GM19328 (cell line): ENCODE data around the gene IFI16.
A peak's percentile ranks its signal among the peaks of the same experiment; 100 is the strongest.
"Not testable (repeated sequence)": the region's sequence is repeated elsewhere in the genome, so short reads cannot be mapped to it uniquely, and the experiment has no call there.

ENCODE experiments used
- ATAC-seq: cut with Tn5 transposase; IDR thresholded peaks from one replicate; pipeline ENCODE4 v1.9.1; 2021; ENCODE audit warnings: mild to moderate bottlenecking, moderate library complexity; ENCODE audit not compliant: unreplicated experiment

The IFI16 gene

DNA sequence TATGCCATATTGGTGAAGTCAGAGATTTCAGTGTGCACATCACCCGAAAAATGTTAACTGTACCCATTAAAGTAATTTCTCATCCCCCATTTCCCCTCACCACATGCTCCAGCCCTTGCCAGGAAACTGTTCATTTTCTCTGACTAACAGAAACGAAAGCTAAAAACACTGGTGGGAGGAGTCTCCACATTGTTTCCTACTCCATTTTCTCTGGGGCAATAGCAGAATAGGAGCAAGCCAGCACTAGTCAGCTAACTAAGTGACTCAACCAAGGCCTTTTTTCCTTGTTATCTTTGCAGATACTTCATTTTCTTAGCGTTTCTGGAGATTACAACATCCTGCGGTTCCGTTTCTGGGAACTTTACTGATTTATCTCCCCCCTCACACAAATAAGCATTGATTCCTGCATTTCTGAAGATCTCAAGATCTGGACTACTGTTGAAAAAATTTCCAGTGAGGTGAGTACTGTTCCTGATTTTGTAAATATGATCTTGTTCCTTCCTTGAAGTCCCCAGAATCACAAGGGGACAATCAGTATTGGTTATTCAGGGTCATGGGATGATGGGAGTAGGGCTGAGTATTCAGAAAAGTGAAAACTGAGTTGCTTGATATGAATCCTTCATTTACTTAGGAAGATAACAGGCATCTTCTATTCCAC, at the start of gene IFI16:
Gene IFI16 (plus strand): TSS at position 204 of the 658 bp plus-strand sequence. CDS start 4,774 bp downstream, outside the sequence.
- ATAC-seq: peak; percentile 58

DNA sequence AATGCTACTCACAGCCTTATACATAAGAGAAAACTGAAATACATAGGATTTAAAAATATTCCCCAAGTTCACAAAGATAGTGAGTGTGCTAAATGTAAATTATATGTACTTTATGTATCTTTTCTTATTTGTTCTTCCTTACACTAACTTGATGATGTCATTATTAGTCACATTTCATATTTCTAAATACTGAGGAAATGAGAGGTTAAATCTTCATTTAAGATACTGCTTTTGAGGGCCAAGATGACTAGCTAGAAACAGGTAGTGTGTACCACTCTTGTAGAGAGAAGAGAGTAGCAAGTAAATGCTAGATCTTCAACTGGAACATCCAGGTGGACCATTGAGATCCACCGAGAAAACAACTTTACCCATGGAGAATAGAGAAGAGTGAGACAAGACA, 48.5 kb upstream of the IFI16 start:
- ATAC-seq: no peak

DNA sequence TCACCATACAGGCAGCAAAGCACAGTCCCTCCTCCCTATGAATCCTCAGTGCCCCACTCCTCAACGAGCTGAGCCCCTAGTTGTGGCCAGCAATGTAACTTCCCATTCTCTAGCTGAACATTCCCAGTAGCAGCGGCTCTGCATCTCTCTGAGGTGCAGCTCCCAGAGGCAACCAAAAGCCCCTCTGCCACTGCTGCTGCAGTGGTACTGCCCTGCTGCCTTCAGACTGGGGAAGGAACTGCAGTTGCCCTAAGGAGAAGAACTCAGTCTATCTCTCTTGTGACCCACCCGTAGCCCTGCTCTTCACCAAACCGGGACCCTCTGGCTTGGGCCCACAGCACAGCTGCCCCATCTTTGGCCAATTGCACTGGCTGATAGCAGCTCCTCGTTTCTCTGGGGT, 46.7 kb upstream of the IFI16 start:
- ATAC-seq: no peak

DNA sequence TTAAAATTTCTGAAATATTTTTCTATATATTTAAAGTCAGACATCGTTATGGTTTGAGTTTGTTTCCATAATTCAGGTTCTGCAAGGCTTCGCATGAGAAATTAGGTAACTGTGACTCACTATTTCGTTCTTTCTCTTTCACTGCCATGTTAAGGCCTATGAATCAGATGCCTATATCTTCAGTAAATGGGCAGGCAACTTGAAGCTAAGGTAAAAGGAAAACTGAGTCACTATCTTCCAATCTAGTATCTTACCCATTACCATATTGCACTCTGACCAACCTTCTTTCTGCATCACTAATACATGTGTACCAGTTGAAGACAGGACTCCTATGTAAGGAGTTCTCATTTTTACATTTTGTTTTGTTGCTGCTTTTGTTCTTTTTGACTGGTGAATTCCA, 40.5 kb upstream of the IFI16 start:
- no peak for ATAC-seq

DNA sequence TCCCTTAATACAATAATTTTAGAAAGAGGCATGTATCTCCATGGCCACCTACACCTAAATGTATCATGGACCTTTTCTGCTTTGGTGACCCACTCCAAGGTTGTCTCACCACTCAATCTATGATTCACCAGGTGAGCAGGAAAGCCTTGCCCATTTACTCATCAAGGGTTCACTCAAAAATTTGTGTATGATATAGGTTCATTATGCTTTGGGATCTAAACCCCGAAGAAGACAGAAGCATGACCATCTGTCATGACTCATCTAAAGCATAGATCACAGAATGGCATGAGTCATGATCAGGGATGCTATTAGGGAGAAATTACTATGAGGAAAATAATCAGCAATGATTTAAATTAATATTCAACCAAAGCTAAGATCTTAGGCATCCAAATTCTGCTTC, 39.9 kb upstream of the IFI16 start:
- no peak for ATAC-seq

DNA sequence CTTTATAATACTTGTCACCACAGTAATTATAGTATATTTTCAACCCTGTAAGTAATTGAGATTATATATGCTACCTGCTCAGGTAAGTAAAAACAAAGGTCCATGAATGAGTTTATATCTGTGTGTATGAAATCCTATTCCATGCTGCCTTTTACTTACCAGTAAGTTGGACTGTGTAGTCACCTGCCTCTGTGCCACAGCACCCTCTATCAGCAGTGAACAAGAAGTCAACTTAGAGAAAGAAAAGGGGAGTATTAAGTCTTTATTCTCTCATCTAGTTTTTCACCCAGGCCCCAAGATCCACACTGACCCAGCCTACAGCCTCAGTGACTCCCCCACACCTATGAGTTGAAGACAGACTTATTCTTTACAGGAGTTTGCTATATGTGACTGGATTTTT, 36.9 kb upstream of the IFI16 start:
- no peak for ATAC-seq

DNA sequence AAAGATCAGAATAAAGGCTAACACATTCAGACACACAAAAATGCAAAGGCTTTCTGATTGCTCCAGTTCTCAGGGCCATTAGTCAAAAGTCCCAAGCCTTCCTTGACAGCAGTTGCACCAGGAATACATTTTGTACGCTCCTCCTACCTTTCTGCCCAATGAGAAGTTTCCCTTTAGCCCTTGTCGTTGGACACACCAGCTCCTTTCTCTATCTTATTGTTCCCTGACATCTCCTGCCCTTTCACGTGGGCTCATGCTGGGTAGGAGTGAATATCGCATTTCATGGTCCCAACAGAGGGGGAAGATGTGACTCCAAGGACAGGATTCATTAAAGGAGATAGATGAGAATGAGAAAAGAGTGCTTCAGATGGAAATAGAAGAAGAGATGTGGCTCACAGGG, 33.5 kb upstream of the IFI16 start:
- ATAC-seq: no peak

DNA sequence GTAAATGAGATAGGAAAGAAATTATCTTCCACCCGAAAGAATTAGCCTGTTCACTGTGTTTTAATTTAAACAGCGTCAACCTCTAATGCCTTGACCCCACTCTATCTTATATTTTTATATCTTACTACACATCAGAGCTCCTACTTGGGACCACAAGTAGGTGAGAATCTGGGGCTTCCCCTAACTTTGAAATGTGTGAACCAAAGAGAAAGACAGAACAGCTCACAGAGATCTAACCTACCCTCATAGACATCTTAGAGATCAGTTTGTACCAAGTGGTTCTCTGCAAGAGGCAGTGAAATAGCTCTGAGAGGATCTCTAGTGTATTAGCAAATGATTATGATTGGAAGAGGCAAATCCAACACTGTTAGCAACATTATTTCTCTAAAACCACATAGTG, 31.0 kb upstream of the IFI16 start:
- ATAC-seq: no peak

DNA sequence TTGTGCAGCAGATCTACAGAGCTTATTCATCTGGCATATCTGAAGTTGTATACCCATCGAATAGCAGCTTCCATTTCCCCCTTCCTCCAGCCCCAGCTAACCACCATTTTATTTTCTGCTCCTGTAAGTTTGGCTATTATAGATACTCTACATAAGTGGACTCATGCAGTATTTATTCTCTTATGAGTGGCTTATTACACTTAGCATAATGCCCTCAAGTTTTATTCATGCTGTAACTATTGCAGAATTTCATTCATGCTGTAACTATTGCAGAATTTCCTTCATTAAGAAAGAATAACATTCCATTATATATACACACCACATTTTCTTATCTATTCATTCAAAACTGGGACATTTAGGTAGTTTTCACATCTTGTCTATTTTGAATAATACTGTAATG, 30.5 kb upstream of the IFI16 start:
- ATAC-seq: no peak

DNA sequence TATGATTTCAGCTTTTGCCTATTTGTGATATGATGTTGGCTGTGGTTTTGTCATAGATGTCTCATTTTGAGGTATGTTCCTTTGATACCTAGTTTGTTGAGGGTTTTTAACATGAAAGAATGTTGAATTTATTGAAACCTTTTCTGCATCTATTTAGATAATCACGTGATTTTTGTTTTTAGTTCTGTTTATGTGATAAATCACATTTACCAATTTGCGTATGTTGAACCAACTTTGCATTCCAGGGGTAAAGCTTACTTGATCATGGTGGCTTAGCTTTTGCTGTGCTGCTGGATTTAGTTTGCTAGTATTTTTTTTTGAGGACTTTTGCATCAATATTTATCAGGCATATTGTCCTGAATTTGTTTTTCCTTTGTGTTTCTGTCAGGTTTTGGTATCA, 26.5 kb upstream of the IFI16 start:
- ATAC-seq: no peak

DNA sequence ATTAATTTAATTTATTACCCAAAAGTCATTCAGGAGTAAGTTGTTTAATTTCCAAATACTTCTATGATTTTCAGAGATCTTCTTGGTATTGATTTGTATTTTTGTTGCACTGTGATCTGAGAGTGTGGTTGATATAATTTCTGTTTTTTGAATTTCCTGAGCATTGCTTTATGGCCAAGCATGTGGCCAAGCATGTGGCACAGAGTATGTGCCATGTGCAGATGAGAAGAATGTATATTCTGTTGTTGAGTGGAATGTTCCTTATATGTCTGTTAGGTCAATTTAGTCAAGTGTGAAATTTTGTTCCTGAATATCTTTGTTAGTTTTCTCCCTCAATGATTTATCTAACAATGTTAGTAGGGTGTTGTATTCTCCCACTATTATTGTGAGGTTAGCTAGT, 25.3 kb upstream of the IFI16 start:
- no peak for ATAC-seq

DNA sequence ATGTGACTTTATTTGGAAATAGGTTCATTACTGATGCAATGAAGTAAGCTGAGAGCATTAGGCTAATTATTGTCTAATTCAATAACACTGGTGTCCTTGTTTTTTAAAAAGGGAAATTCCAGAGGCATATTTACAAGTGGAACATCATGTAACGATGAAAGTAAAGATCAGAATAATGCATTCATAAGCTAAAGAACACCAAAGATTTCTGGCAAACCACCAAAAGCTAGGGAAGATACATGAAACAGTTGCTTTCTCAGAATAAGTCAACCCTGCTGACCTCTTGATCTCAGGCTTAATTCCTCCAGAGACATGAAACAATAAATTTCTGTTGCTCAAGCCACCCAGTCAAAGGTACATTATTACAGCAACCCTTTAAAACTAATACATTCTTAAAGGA, 20.3 kb upstream of the IFI16 start:
- no peak for ATAC-seq

DNA sequence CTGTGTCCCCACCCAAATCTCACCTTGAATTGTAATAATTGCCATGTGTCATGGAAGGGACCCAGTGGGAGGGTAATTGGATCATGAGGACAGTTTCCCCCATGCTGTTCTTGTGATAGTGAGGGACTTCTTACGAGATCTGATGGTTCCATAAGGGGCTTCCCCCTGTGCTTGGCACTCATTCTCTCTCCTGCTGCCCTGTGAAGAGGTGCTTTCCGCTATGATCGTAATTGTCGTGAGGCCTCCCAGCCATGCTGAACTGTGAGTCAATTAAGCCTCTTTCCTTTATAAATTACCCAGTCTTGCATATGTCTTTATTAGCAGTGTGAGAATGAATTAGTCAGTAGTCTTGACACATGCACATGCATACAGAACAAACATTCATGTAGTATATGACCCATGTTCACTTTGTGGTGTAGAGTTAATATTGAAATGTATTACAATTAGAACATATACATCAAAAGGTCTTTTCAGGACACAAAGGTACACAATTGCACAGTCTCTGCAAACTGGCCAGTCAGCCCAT, 16.9 kb upstream of the IFI16 start:
- ATAC-seq: no peak

DNA sequence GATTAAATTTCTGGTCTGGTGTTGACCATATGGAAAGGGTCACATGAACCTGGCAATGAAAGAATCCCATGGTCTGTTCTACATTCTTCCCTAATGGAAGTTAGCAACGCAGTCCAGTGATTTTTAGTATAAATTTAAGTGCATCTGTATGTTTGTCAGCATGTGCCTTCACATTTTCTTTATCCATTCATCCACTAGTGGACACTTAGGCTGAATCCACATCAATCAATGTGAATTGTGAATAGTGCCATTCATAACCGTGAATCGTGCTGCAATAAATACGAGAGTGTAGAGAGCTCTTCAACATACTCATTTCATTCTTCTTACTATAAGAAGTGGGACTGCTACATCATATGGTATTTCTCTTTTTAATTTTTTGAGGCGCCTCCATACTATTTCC, 12.7 kb upstream of the IFI16 start:
- ATAC-seq: no peak

DNA sequence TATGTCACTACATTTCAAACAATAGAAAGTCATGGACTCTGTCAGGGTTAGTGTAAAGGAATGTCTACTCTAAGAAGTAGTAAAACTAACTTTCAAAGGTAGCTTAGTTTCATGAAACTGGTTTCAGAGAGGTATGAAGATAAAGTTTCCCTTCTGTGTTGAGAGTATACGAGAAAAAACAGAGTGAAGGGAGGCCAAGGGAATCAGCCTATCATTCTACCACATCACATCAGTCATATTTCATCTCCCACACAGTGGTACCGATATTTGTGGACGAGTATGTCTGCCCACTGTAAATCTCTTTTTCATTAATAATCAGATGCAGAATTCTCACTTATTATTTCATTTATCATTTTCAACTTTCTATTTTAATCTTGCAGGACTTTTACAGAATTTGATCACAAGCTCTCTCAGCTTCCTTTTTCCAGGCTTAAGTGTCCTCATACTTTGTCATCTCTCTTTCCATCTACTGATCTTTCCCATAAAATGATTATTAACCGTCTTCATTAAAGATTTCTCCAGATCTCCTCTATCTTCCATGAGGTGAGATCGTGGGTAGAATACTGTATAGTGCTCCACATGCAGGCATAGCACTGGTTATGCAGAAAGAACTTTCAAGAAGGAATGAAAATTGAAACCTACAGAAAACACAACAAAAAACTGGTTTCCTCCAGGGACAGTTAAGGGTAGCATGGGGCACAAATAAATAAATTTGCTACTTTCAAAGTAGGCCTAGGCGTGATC, 11.5 kb upstream of the IFI16 start:
- ATAC-seq: no peak

DNA sequence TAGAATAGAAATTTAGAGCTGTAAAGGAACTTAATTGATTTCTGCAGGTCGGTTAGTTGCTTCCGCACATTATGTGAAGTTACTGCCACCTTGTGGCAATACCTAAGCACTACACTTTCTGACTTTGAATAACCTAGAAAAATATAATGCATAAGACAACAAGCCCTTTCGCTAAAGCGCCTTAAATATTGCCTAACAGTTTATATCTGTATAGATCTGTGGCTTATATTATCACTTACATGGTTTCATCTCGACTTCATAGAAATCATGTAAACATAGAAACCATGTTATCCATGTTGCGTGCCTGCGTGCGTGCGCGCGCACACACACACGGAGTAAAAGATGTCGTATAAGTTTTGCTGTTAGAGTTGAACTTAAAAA, 10.9 kb upstream of the IFI16 start:
- no peak for ATAC-seq

DNA sequence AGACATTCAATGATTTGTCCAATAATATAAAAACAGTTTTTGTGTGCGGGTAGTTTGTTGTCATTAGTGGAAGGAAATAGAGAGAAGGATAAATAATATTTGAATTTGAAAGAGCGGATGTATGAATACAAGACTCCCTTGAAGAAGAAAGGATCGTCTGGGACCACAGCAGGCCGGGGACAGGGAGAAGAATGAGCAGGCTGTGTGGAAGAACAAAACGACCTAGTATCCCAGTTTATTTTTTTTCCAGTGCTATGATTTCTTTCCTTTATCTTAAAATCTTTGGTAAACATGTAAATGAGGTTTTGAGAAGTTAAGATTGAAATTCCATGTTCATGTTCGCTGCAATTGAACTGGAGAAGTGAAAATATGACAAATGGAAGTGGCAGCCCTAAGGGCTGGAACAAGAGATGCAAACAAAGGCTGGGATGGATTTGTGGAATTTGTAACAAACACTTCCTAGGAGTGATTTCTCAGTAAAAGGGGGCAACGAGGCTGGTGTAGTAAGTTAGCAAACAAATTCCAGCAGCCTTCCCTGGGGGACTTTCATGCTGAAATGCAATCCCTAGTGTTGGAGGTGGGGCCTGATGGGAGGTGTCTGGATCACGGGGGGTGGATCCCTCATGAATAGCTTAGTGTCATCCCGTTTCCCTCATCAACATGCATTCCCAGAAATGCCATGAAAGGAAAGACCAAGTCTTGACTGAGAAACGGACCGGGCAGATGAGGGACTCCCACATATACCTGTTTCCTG, 10.2 kb upstream of the IFI16 start:
- no peak for ATAC-seq

DNA sequence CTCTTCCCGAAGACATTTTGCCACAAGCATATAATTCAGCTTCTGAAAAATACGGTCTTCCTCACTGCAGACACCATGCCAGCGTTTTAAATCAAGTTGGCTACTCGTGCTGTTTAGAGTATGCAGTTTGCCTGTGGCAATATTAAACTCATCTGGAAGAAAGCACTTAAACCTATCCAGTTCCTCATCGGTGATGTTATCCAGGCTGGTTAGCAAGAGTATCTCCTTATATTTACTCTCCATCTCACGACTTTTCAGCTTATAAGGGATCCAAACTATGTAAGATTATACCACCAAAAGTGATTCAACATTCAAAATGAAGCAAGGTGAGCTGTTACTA, 9.7 kb upstream of the IFI16 start:
- no peak for ATAC-seq

DNA sequence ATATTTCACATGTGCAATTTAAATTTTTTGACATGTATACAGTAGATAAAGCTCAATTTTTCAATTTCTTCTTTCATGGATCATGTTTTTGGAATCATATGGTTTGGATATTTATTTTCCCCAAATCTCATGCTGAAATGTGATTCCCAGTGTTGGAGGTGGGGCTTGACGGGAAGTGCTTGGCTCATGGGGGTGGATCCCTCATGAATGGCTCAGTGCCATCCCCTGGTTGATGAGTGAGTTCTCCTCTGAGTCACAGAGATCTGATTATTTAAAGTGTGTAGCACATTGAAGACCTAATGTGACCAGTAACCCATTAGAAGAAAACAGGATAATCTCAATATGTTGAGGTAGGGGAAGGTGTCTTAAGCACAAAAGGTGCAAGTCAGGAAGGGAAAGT, 9.1 kb upstream of the IFI16 start:
- ATAC-seq: no peak

DNA sequence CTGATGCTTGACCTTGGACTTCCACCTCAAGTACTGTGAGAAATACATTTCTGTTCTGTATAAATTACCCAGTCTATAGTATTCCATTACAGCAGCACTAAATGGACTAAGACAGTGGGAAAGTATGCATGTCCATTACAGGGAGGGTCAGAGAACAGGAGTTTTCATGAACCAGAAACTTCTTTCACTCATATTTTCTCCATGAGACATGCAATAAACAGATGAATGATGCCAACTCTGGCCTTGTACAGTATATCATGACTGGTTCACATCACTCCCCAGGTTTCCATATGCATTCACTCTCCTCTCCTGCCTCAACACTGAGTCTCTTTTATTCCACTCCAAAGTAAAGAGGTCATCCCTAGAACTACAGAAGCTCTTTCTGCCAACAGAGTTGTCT, 4.5 kb upstream of the IFI16 start:
- ATAC-seq: no peak

DNA sequence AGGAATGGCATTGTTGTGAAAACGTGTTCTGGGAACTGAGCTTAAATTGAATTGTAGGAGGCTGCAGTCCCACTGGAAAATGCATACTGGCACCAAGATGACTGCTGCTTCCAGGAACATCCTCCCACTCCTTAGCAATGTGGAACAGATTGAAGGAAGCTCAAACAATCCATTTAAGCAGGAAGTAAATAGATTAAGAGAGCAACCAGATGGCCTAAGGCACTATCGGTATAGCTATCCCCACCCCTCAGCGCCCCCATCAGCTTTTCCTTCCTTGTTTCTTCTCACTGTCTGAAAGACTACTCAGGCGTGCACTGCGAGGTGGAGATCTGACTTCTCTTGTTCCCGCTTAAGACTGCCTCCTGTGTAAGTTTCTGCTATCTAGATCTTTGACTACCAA, 4.0 kb upstream of the IFI16 start:
- ATAC-seq: no peak

DNA sequence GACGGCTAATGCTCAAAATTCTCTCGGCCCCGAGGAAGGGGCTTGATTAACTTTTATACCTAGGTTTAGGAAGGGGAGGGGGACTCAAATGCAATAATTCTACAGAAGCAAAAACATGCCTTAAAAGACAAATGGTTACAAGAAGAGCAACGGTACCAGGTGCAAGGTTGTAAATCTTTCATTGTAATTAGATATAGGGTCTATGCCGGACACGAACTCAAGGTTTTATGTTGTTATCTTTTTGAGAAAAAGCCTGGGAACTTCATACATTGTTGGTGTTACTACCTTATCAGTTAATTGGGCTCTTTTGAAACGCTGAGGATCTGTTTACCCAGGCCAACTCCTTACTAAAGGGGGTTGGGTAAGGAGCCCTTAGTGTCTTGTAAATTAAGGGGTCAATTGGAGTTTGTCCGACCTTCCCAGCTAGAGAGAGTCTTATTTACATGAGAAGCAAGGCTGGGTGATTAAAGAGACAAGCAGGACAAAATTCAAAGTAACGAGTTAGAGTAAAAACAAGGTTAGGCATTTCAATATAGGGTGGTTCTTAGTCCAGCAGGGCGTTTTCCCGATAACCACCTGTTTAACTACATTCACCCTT, 3.4 kb upstream of the IFI16 start:
- not testable (repeated sequence) for ATAC-seq
